MCF 10A (cell line): ENCODE measurements around the gene KCNMB3. TPM values are rescaled to one million over a fixed set of nuclear protein-coding genes. Genes with fewer than 3 reads are reported as not detected.

Experiments
- BruUV-seq: library from RNA; stranded (reverse); fragments of 400-500 nt; replicated peaks from 2 replicates; lab custom pipeline; 2021; lab: Mats Ljungman, UMichigan
- CTCF ChIA-PET: fragments of 300-600 bp; sonication (Branson Sonifier 250); formaldehyde crosslinking; extraction: SDS; loops from one replicate; lab custom pipeline; 2021; ENCODE audit warnings: antibody characterized with exemption, inconsistent platforms; lab: Yijun Ruan, JAX
- POLR2A ChIA-PET: fragments of 300-600, 350-650 bp; sonication (Branson Sonifier 250); formaldehyde crosslinking; extraction: SDS; loops from one replicate; lab custom pipeline; 2020; ENCODE audit warnings: antibody characterized with exemption, inconsistent platforms; lab: Yijun Ruan, JAX
- DNase-seq: peaks from one replicate; pipeline ENCODE4 v3.0.0-alpha.2; 2018; ENCODE audit not compliant: unreplicated experiment
- H3K27ac Mint-ChIP-seq: one replicate; pipeline ENCODE4 v1.8.0; 2022; ENCODE audit warnings: mild to moderate bottlenecking, low read depth, mixed read lengths; ENCODE audit not compliant: unreplicated experiment
- H3K27me3 Mint-ChIP-seq: one replicate; pipeline ENCODE4 v1.8.0; 2022; ENCODE audit warnings: mixed read lengths; ENCODE audit not compliant: insufficient read depth, unreplicated experiment
- H3K36me3 Mint-ChIP-seq: one replicate; pipeline ENCODE4 v1.8.0; 2022; ENCODE audit warnings: mild to moderate bottlenecking, moderate library complexity, mixed read lengths; ENCODE audit not compliant: insufficient read depth, unreplicated experiment
- H3K4me1 Mint-ChIP-seq: one replicate; pipeline ENCODE4 v1.8.0; 2022; ENCODE audit warnings: mixed read lengths; ENCODE audit not compliant: insufficient read depth, unreplicated experiment
- H3K4me3 Mint-ChIP-seq: one replicate; pipeline ENCODE4 v1.8.0; 2022; ENCODE audit warnings: mild to moderate bottlenecking, moderate library complexity, mixed read lengths; ENCODE audit not compliant: unreplicated experiment
- H3K9me3 Mint-ChIP-seq: one replicate; pipeline ENCODE4 v1.8.0; 2022; ENCODE audit warnings: mixed read lengths; ENCODE audit not compliant: unreplicated experiment
- intact Hi-C: fragments of 100-400 bp; cut with micrococcal nuclease; formaldehyde crosslinking; loops from 2 replicates; pipeline ENCODE4 v1.14.1; 2022
- total RNA-seq: library from RNA; stranded (reverse); gene quantifications from 2 replicates; pipeline ENCODE4 v1.2.3, GENCODE V29; 2022
- TF ChIP-seq, protein P1 (sequence below): fragments of 200-600 bp; IDR thresholded peaks from one replicate; pipeline ENCODE4 v1.8.0; 2022; ENCODE audit warnings: antibody characterized with exemption, mild to moderate bottlenecking; ENCODE audit not compliant: unreplicated experiment

Gene KCNMB3
- total RNA-seq, 1 experiment from 2014 or later, result 0.28 TPM

- no peaks in the 10 kb centered on the region for H3K9me3 Mint-ChIP-seq
- POLR2A ChIA-PET, result interaction anchor here (0.6 kb wide), 1 partner anchor 218 kb away, joined by 3 read pairs; no protein-coding TSS in a partner anchor
Measured at GRCh38 chr3:179265875-179266274, 15.0 kb upstream of the KCNMB3 start.

GRCh38 chr3:179265092-179265491, 14.2 kb upstream of the KCNMB3 start:
- Mint-ChIP-seq H3K27me3 (no peaks in the 10 kb centered on the region), H3K9me3 (no peaks in the 10 kb centered on the region), H3K36me3 (no peaks in the 10 kb centered on the region), H3K27ac (no peak overlapping the region), H3K4me3 (no peak overlapping the region), H3K4me1 (no peaks in the 10 kb centered on the region)
- ChIA-PET POLR2A (no interaction called here), CTCF (interaction anchor here (0.7 kb wide), 1 partner anchor 119 kb away, joined by 4 read pairs; no protein-coding TSS in a partner anchor)
- intact Hi-C loops, result no loop called here
- BruUV-seq, result no TSS peak
- TF ChIP-seq, protein P1, sequence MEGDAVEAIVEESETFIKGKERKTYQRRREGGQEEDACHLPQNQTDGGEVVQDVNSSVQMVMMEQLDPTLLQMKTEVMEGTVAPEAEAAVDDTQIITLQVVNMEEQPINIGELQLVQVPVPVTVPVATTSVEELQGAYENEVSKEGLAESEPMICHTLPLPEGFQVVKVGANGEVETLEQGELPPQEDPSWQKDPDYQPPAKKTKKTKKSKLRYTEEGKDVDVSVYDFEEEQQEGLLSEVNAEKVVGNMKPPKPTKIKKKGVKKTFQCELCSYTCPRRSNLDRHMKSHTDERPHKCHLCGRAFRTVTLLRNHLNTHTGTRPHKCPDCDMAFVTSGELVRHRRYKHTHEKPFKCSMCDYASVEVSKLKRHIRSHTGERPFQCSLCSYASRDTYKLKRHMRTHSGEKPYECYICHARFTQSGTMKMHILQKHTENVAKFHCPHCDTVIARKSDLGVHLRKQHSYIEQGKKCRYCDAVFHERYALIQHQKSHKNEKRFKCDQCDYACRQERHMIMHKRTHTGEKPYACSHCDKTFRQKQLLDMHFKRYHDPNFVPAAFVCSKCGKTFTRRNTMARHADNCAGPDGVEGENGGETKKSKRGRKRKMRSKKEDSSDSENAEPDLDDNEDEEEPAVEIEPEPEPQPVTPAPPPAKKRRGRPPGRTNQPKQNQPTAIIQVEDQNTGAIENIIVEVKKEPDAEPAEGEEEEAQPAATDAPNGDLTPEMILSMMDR, result no peak
- no peak for DNase-seq

More at GRCh38 chr3:179265875-179266274, 15.0 kb upstream of the KCNMB3 start:
- no peaks in the 10 kb centered on the region for H3K27me3 Mint-ChIP-seq
- no peaks in the 10 kb centered on the region for H3K4me1 Mint-ChIP-seq
- H3K36me3 Mint-ChIP-seq, result no peaks in the 10 kb centered on the region
- DNase-seq, result no peak
- intact Hi-C loops, result no loop called here
- no peak overlapping the region for H3K27ac Mint-ChIP-seq
- BruUV-seq, result no TSS peak
- CTCF ChIA-PET, result interaction anchor here (0.7 to 0.9 kb wide), 2 partner anchors 14 to 120 kb away, joined by 4 read pairs; no protein-coding TSS in a partner anchor
- TF ChIP-seq, protein P1, result no peak
- no peak overlapping the region for H3K4me3 Mint-ChIP-seq

DNA sequence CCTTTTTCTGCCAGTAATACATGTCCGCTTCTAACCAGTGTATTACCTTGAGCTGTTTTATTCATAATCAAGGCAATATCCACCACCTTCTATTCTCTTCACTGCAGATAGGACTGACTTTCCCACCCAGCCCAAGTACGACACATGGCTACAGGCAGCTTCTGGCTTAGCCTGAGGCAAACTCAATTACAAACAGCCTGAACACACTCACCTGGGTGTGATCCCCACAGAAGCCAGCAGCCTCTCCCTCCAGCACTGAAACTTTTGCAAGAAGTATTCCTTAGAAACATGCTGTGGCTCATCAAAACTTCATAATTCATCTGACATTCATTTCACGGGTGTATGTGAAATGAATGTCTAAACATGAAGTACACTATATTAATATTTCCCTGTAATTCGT, 13.5 kb upstream of the KCNMB3 start:
- BruUV-seq, result no TSS peak
- Mint-ChIP-seq H3K4me1 (no peaks in the 10 kb centered on the region), H3K9me3 (no peaks in the 10 kb centered on the region), H3K4me3 (no peak overlapping the region), H3K27ac (no peak overlapping the region), H3K27me3 (no peaks in the 10 kb centered on the region), H3K36me3 (no peaks in the 10 kb centered on the region)
- intact Hi-C loops, result no loop called here
- TF ChIP-seq, protein P1, result no peak
- ChIA-PET CTCF (no interaction called here), POLR2A (no interaction called here)
- no peak for DNase-seq

- H3K36me3 Mint-ChIP-seq, result no peaks in the 10 kb centered on the region
- H3K4me1 Mint-ChIP-seq, result no peaks in the 10 kb centered on the region
- no peak overlapping the region for H3K4me3 Mint-ChIP-seq
- no peak overlapping the region for H3K27ac Mint-ChIP-seq
- no peak for DNase-seq
- ChIA-PET CTCF (interaction anchor here (0.6 to 0.7 kb wide), 2 partner anchors 50 to 158 kb away, joined by 3 read pairs; no protein-coding TSS in a partner anchor), POLR2A (no interaction called here)
- intact Hi-C loops, result no loop called here
- TF ChIP-seq, protein P1, result no peak
- no peaks in the 10 kb centered on the region for H3K27me3 Mint-ChIP-seq
- no TSS peak for BruUV-seq
- no peaks in the 10 kb centered on the region for H3K9me3 Mint-ChIP-seq
Measured at GRCh38 chr3:179263134-179263533, 12.2 kb upstream of the KCNMB3 start.
